HEK293 (cell line): Measurements from ENCODE around the gene SEC63.

ENCODE experiments used
- CTCF ChIA-PET: fragments of 350-600 bp; formaldehyde crosslinking; extraction: SDS; loops from one replicate; lab custom pipeline; 2021; ENCODE audit warnings: antibody characterized with exemption; lab: Yijun Ruan, JAX
- POLR2A ChIA-PET: fragments of 300-600 bp; formaldehyde crosslinking; extraction: SDS; loops from one replicate; lab custom pipeline; 2020; ENCODE audit warnings: antibody characterized with exemption, inconsistent platforms; lab: Yijun Ruan, JAX
- H3K27ac ChIP-seq: fragments of 200-500 bp; sonication (Bioruptor generic); 2 replicates; pipeline ENCODE4 v1.5.1; 2014; ENCODE audit warnings: low read depth, low read length, control low read depth, inconsistent platforms; ENCODE audit errors: extremely low read depth
- H3K36me3 ChIP-seq, 2 experiments: fragments of 200-500 bp in 1 of 2; sonication (Bioruptor generic) in 1 of 2; 1 replicate in 1 of 2; 2 replicates in 1 of 2; pipeline ENCODE4 v1.5.1; 2014 to 2017; ENCODE audit warnings: inconsistent platforms in 2 of 2, low read length in 2 of 2; ENCODE audit not compliant: control insufficient read depth in 2 of 2, insufficient read depth in 1 of 2
- H3K4me1 ChIP-seq: fragments of 200-500 bp; sonication (Bioruptor generic); 2 replicates; pipeline ENCODE4 v1.5.1; 2014; ENCODE audit warnings: mild to moderate bottlenecking, low read length, inconsistent platforms; ENCODE audit not compliant: control insufficient read depth, insufficient read depth
- H3K4me3 ChIP-seq: 2 replicates; pipeline ENCODE4 v1.5.1; 2011; ENCODE audit warnings: low read depth, mild to moderate bottlenecking, control low read depth, low read length, moderate library complexity
- H3K9me3 ChIP-seq: fragments of 200-500 bp; sonication (Bioruptor generic); 2 replicates; pipeline ENCODE4 v1.5.1; 2014; ENCODE audit warnings: low read depth, low read length, inconsistent platforms; ENCODE audit not compliant: control insufficient read depth, insufficient read depth
- CTCF ChIP-seq: fragments of 450-650 bp; formaldehyde crosslinking; IDR thresholded peaks from 2 replicates; pipeline ENCODE4 v1.5.1; 2016; ENCODE audit warnings: missing biosample characterization, missing genetic modification characterization
- TSHZ1 ChIP-seq: fragments of 450-650 bp; formaldehyde crosslinking; IDR thresholded peaks from 2 replicates; pipeline ENCODE4 v1.5.1; 2016; ENCODE audit warnings: missing biosample characterization, missing genetic modification characterization, borderline replicate concordance
- ZBTB10 ChIP-seq: fragments of 450-650 bp; formaldehyde crosslinking; IDR thresholded peaks from 2 replicates; pipeline ENCODE4 v1.5.1; 2016; ENCODE audit warnings: missing biosample characterization, missing genetic modification characterization
- ZNF155 ChIP-seq: fragments of 450-650 bp; formaldehyde crosslinking; IDR thresholded peaks from 2 replicates; pipeline ENCODE4 v1.5.1; 2016; ENCODE audit warnings: missing biosample characterization, missing genetic modification characterization
- ZNF169 ChIP-seq: fragments of 450-650 bp; formaldehyde crosslinking; IDR thresholded peaks from 2 replicates; pipeline ENCODE4 v1.5.1; 2016; ENCODE audit warnings: missing biosample characterization, missing genetic modification characterization
- ZNF18 ChIP-seq: fragments of 450-650 bp; formaldehyde crosslinking; IDR thresholded peaks from 2 replicates; pipeline ENCODE4 v1.5.1; 2016; ENCODE audit warnings: missing biosample characterization, missing genetic modification characterization
- ZNF248 ChIP-seq: fragments of 450-650 bp; formaldehyde crosslinking; IDR thresholded peaks from 2 replicates; pipeline ENCODE4 v1.5.1; 2017; ENCODE audit warnings: missing biosample characterization, missing genetic modification characterization
- ZNF292 ChIP-seq: fragments of 450-650 bp; formaldehyde crosslinking; IDR thresholded peaks from 2 replicates; pipeline ENCODE4 v1.5.1; 2016; ENCODE audit warnings: low read depth, missing biosample characterization, missing genetic modification characterization, borderline replicate concordance
- ZNF366 ChIP-seq: fragments of 450-650 bp; formaldehyde crosslinking; conservative IDR thresholded peaks from 2 replicates; pipeline ENCODE4 v1.5.1; 2016; ENCODE audit warnings: missing biosample characterization, missing genetic modification characterization
- ZNF391 ChIP-seq: fragments of 450-650 bp; formaldehyde crosslinking; IDR thresholded peaks from 2 replicates; pipeline ENCODE4 v1.5.1; 2016; ENCODE audit warnings: low read depth, missing biosample characterization, missing genetic modification characterization, borderline replicate concordance
- ZNF514 ChIP-seq: fragments of 450-650 bp; formaldehyde crosslinking; IDR thresholded peaks from 2 replicates; pipeline ENCODE4 v1.5.1; 2016; ENCODE audit warnings: missing biosample characterization, missing genetic modification characterization
- ZNF580 ChIP-seq: fragments of 450-650 bp; formaldehyde crosslinking; IDR thresholded peaks from 2 replicates; pipeline ENCODE4 v1.5.1; 2016; ENCODE audit warnings: missing biosample characterization, missing genetic modification characterization
- ZNF585B ChIP-seq: fragments of 450-650 bp; formaldehyde crosslinking; IDR thresholded peaks from 2 replicates; pipeline ENCODE4 v1.5.1; 2016; ENCODE audit warnings: missing biosample characterization, missing genetic modification characterization
- ZNF629 ChIP-seq: fragments of 450-650 bp; formaldehyde crosslinking; IDR thresholded peaks from 2 replicates; pipeline ENCODE4 v1.5.1; 2017; ENCODE audit warnings: missing biosample characterization, missing genetic modification characterization
- ZNF692 ChIP-seq: fragments of 450-650 bp; formaldehyde crosslinking; IDR thresholded peaks from 2 replicates; pipeline ENCODE4 v1.5.1; 2016; ENCODE audit warnings: missing biosample characterization, missing genetic modification characterization
- ZNF792 ChIP-seq: fragments of 450-650 bp; formaldehyde crosslinking; IDR thresholded peaks from 2 replicates; pipeline ENCODE4 v1.5.1; 2016; ENCODE audit warnings: missing biosample characterization, missing genetic modification characterization

The SEC63 gene

GRCh38 chr6:107840636-107841274, 117.3 kb downstream of the SEC63 start (continued):
- no peak for TF ChIP-seq ZBTB10 (tag by site-specific recombination)
- TF ChIP-seq ZNF629 (tag by site-specific recombination), result no peak
- TF ChIP-seq ZNF155 (tag by site-specific recombination), result no peak
- TF ChIP-seq CTCF, result no peak
- TF ChIP-seq ZNF514, result no peak
- no peak for TF ChIP-seq TSHZ1 (tag by site-specific recombination)
- TF ChIP-seq ZNF169 (tag by site-specific recombination), result no peak
- no peak for TF ChIP-seq ZNF792
- no peak for TF ChIP-seq ZNF248

- H3K4me3 ChIP-seq, result no peak overlapping the region
- H3K9me3 ChIP-seq, result no peaks in the 10 kb centered on the region
- ChIA-PET CTCF (interaction anchor here (0.6 to 1.6 kb wide), 6 partner anchors 15 to 758 kb away, joined by 3 to 5 read pairs (median 4); no protein-coding TSS in a partner anchor), POLR2A (no interaction called here)
- no peaks in the 10 kb centered on the region for H3K36me3 ChIP-seq
- H3K27ac ChIP-seq, result no peak overlapping the region
- TF ChIP-seq ZNF292, result no peak
- no peak for TF ChIP-seq ZNF585B (tag by site-specific recombination)
- no peak for TF ChIP-seq ZNF366 (tag by site-specific recombination)
- TF ChIP-seq ZNF692 (tag by site-specific recombination), result no peak
- no peak for TF ChIP-seq ZNF580 (tag by site-specific recombination)
- TF ChIP-seq ZNF391 (tag by site-specific recombination), result no peak
- TF ChIP-seq ZNF18, result no peak
- H3K4me1 ChIP-seq, result no peaks in the 10 kb centered on the region
Observed at GRCh38 chr6:107833136-107833535, 124.9 kb downstream of the SEC63 start.
